ENCODE results near the gene TSPAN9.

DNA sequence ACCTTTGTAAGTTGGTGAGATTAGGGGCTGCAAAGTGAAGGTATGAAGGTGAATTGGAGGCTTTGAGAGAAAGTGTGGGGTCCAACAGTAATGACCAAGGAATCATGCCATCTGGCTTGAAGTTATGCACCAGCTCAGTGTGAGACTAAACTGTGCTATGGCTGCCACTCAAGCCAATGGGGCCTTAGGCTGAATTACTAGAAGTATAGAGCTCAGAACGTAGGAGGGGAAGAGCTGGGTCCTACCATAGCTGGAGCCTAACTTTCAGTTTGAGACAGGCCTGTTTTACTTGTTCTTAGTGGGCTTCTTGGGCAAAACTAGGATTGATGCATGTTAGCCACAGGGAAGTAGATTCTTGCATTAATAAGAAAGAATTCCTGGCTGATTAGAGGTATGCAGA is 194.0 kb downstream of the TSPAN9 start:
- no peak for TF ChIP-seq POLR2AphosphoS5 (IDR thresholded peaks at IDR 0.05; ENCODE audit: low read depth, low read length)
- TF ChIP-seq, protein P1, sequence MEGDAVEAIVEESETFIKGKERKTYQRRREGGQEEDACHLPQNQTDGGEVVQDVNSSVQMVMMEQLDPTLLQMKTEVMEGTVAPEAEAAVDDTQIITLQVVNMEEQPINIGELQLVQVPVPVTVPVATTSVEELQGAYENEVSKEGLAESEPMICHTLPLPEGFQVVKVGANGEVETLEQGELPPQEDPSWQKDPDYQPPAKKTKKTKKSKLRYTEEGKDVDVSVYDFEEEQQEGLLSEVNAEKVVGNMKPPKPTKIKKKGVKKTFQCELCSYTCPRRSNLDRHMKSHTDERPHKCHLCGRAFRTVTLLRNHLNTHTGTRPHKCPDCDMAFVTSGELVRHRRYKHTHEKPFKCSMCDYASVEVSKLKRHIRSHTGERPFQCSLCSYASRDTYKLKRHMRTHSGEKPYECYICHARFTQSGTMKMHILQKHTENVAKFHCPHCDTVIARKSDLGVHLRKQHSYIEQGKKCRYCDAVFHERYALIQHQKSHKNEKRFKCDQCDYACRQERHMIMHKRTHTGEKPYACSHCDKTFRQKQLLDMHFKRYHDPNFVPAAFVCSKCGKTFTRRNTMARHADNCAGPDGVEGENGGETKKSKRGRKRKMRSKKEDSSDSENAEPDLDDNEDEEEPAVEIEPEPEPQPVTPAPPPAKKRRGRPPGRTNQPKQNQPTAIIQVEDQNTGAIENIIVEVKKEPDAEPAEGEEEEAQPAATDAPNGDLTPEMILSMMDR (IDR thresholded peaks at IDR 0.05): no peak
